SK-MEL-5 (cell line): ENCODE measurements around the gene OR4F6. TPM values are rescaled to one million over a fixed set of nuclear protein-coding genes. Genes with fewer than 3 reads are reported as not detected.

Experiments
- DNase-seq: peaks from one replicate; pipeline ENCODE4 v3.0.0-alpha.2; 2016; ENCODE audit warnings: low read depth, low spot score
- in situ Hi-C: cut with HindIII; loops from 2 replicates; pipeline ENCODE4 v1.10.0; 2016; ENCODE audit warnings: low sequenced_read_pairs, high pct_unique_total_duplicates, low pct_unique_long_range_greater_than_20kb
- total RNA-seq: library from RNA; depleted of rRNA; stranded (reverse); fragments of >200 nt; shearing (Covaris generic); gene quantifications from 2 replicates; pipeline ENCODE4 v1.2.3, GENCODE V29; 2014

Gene OR4F6
- total RNA-seq, 1 experiment from 2014 or later = not detected

GRCh38 chr15:101795455-101795854, 7.9 kb upstream of the OR4F6 start:
- in situ Hi-C loops = no loop called here
- DNase-seq = no peak

- DNase-seq = no peak
- in situ Hi-C loops = no loop called here
These were observed 3.6 kb upstream of the OR4F6 start for GRCh38 chr15:101799665-101800064.

- in situ Hi-C loops = no loop called here
- no peak for DNase-seq
These were observed 2.3 kb upstream of the OR4F6 start for GRCh38 chr15:101801048-101801447.

- DNase-seq = no peak
- in situ Hi-C loops = no loop called here
These were observed 367 bp downstream of the OR4F6 start for GRCh38 chr15:101803676-101804075.

GRCh38 chr15:101804375-101804774, 1.1 kb downstream of the OR4F6 start:
- DNase-seq = no peak
- in situ Hi-C loops = no loop called here

GRCh38 chr15:101804941-101805340, 1.6 kb downstream of the OR4F6 start:
- in situ Hi-C loops = no loop called here
- DNase-seq = no peak

- in situ Hi-C loops = no loop called here
- no peak for DNase-seq
These were observed 2.5 kb downstream of the OR4F6 start for GRCh38 chr15:101805605-101806345.

GRCh38 chr15:101807345-101807945, 4.1 kb downstream of the OR4F6 start:
- DNase-seq = peak; percentile 47
- in situ Hi-C loops = no loop called here

GRCh38 chr15:101808201-101808600, 4.9 kb downstream of the OR4F6 start:
- peak; percentile 2 for DNase-seq
- in situ Hi-C loops = no loop called here

GRCh38 chr15:101810456-101810855, 7.1 kb downstream of the OR4F6 start:
- in situ Hi-C loops = no loop called here
- no peak for DNase-seq

- no peak for DNase-seq
- in situ Hi-C loops = no loop called here
These were observed 7.6 kb downstream of the OR4F6 start for GRCh38 chr15:101810876-101811275.

- in situ Hi-C loops = no loop called here
- no peak for DNase-seq
These were observed 8.6 kb downstream of the OR4F6 start, which contains the start of gene OR4F15 for GRCh38 chr15:101811902-101812301. TSS of gene OR4F15 (plus strand) at chr15:101812202. CDS start at chr15:101818187, 5,985 bp downstream.

GRCh38 chr15:101813803-101814534, 10.7 kb downstream of the OR4F6 start:
- in situ Hi-C loops = no loop called here
- DNase-seq = peak; percentile 23

- in situ Hi-C loops = no loop called here
- no peak for DNase-seq
These were observed 17.5 kb downstream of the OR4F6 start for GRCh38 chr15:101820781-101821180.

GRCh38 chr15:101827257-101827656, 23.9 kb downstream of the OR4F6 start:
- no peak for DNase-seq
- in situ Hi-C loops = no loop called here

GRCh38 chr15:101828774-101829173, 25.5 kb downstream of the OR4F6 start:
- in situ Hi-C loops = no loop called here
- DNase-seq = no peak

GRCh38 chr15:101841656-101842055, 38.3 kb downstream of the OR4F6 start:
- DNase-seq = no peak
- in situ Hi-C loops = no loop called here

- in situ Hi-C loops = no loop called here
These were observed 41.6 kb downstream of the OR4F6 start for GRCh38 chr15:101844916-101845315.

GRCh38 chr15:101852356-101852755, 49.0 kb downstream of the OR4F6 start:
- DNase-seq = no peak
- in situ Hi-C loops = no loop called here

More at GRCh38 chr15:101844916-101845315, 41.6 kb downstream of the OR4F6 start:
- DNase-seq = peak; percentile 78
